Loucy (cell line): Measurements from ENCODE around the gene PRKCE.

Source experiments
- H2AFZ ChIP-seq: fragments of 200-600 bp; sonication (generic); 2 replicates; pipeline ENCODE4 v1.6.0; 2016; ENCODE audit warnings: antibody characterized with exemption, mild to moderate bottlenecking, low read length, moderate library complexity
- H3F3A ChIP-seq: fragments of 200-600 bp; 2 replicates; pipeline ENCODE4 v1.6.0; 2016; ENCODE audit warnings: antibody characterized with exemption, low read depth, mild to moderate bottlenecking
- H3K27me3 ChIP-seq: fragments of 200-600 bp; sonication (generic); 2 replicates; pipeline ENCODE4 v1.6.1; 2014; ENCODE audit warnings: low read length, mild to moderate bottlenecking; ENCODE audit not compliant: insufficient read depth, poor library complexity, severe bottlenecking
- H3K36me3 ChIP-seq: fragments of 200-600 bp; sonication (generic); 2 replicates; pipeline ENCODE4 v1.6.1; 2016; ENCODE audit warnings: low read length; ENCODE audit not compliant: insufficient read depth
- H3K4me1 ChIP-seq: fragments of 200-600 bp; sonication (generic); 2 replicates; pipeline ENCODE4 v1.5.1; 2014; ENCODE audit warnings: low read length, mild to moderate bottlenecking; ENCODE audit not compliant: insufficient read depth, poor library complexity, severe bottlenecking
- H3K4me2 ChIP-seq: fragments of 200-600 bp; sonication (generic); 2 replicates; pipeline ENCODE4 v1.6.0; 2014; ENCODE audit warnings: antibody characterized with exemption, low read length, low read depth, mild to moderate bottlenecking; ENCODE audit not compliant: poor library complexity, severe bottlenecking
- H3K4me3 ChIP-seq: fragments of 200-600 bp; sonication (generic); 2 replicates; pipeline ENCODE4 v1.5.1; 2014; ENCODE audit warnings: low read length, mild to moderate bottlenecking, mixed read lengths; ENCODE audit not compliant: poor library complexity, severe bottlenecking
- H3K79me2 ChIP-seq: fragments of 200-600 bp; sonication (generic); 2 replicates; pipeline ENCODE4 v1.6.1; 2014; ENCODE audit warnings: low read length; ENCODE audit not compliant: insufficient read depth
- H3K9ac ChIP-seq: fragments of 200-600 bp; sonication (generic); 2 replicates; pipeline ENCODE4 v1.6.0; 2014; ENCODE audit warnings: mild to moderate bottlenecking, low read depth, low read length, moderate library complexity; ENCODE audit not compliant: poor library complexity, severe bottlenecking
- H3K9me2 ChIP-seq: fragments of 200-600 bp; sonication (generic); replicated peaks from 2 replicates; pipeline ENCODE4 v1.6.1; 2016; ENCODE audit warnings: low read depth, low read length, mixed read lengths
- H3K9me3 ChIP-seq: fragments of 200-600 bp; sonication (generic); 2 replicates; pipeline ENCODE4 v1.6.1; 2014; ENCODE audit warnings: mild to moderate bottlenecking, antibody characterized with exemption, low read length, low read depth; ENCODE audit not compliant: insufficient read depth
- H4K20me1 ChIP-seq: fragments of 200-600 bp; sonication (generic); 2 replicates; pipeline ENCODE4 v1.6.0; 2014; ENCODE audit warnings: antibody characterized with exemption, low read length, mild to moderate bottlenecking; ENCODE audit not compliant: insufficient read depth, poor library complexity, severe bottlenecking
- CTCF ChIP-seq: fragments of 200-600 bp; sonication (generic); conservative IDR thresholded peaks from 2 replicates; pipeline ENCODE4 v1.5.1; 2014; ENCODE audit warnings: mild to moderate bottlenecking, antibody characterized with exemption, low read length
- EZH2phosphoT487 ChIP-seq: fragments of 200-600 bp; IDR thresholded peaks from 2 replicates; pipeline ENCODE4 v1.6.1; 2018; ENCODE audit warnings: antibody characterized with exemption, mild to moderate bottlenecking, moderate library complexity, borderline replicate concordance

Gene PRKCE

GRCh38 chr2:45750484-45750883 is 99.0 kb downstream of the PRKCE start:
- H3K9me2 ChIP-seq = no peaks in the 10 kb centered on the region
- TF ChIP-seq CTCF (no peak), EZH2phosphoT487 (no peak)
- H2AFZ ChIP-seq = no peak overlapping the region
- no peaks in the 10 kb centered on the region for H3F3A ChIP-seq
- peaks cover 49% of the 10 kb centered on the region for H3K79me2 ChIP-seq
- H3K4me3 ChIP-seq = no peak overlapping the region
- peaks cover 38% of the 10 kb centered on the region for H3K4me1 ChIP-seq
- H3K9ac ChIP-seq = no peak overlapping the region
- peaks cover 4% of the 10 kb centered on the region for H4K20me1 ChIP-seq
- H3K27me3 ChIP-seq = no peaks in the 10 kb centered on the region
- peaks cover 4% of the 10 kb centered on the region; the same call in 1 of the 2 replicates for H3K9me3 ChIP-seq
- no peaks in the 10 kb centered on the region for H3K36me3 ChIP-seq
- H3K4me2 ChIP-seq = no peak overlapping the region

- no peak overlapping the region for H3K4me2 ChIP-seq
- H2AFZ ChIP-seq = no peak overlapping the region
- no peak for TF ChIP-seq CTCF
- TF ChIP-seq EZH2phosphoT487 = no peak
- H4K20me1 ChIP-seq = peaks cover 4% of the 10 kb centered on the region
- no peaks in the 10 kb centered on the region for H3K27me3 ChIP-seq
- H3K36me3 ChIP-seq = no peaks in the 10 kb centered on the region
- no peaks in the 10 kb centered on the region for H3K9me3 ChIP-seq
- no peaks in the 10 kb centered on the region for H3F3A ChIP-seq
- H3K4me3 ChIP-seq = no peak overlapping the region
- H3K9ac ChIP-seq = no peak overlapping the region
- peaks cover 51% of the 10 kb centered on the region for H3K79me2 ChIP-seq
- H3K4me1 ChIP-seq = peaks cover 44% of the 10 kb centered on the region
- H3K9me2 ChIP-seq = no peaks in the 10 kb centered on the region
Observed at GRCh38 chr2:45753381-45753780, 101.9 kb downstream of the PRKCE start.

GRCh38 chr2:45754131-45755010 is 102.9 kb downstream of the PRKCE start:
- H3K4me1 ChIP-seq = peaks cover 43% of the 10 kb centered on the region
- H3K9ac ChIP-seq = no peak overlapping the region
- H3K4me3 ChIP-seq = no peak overlapping the region
- H3K4me2 ChIP-seq = no peak overlapping the region
- peaks cover 60% of the 10 kb centered on the region for H3K79me2 ChIP-seq
- TF ChIP-seq EZH2phosphoT487 (no peak), CTCF (no peak)
- H3K36me3 ChIP-seq = no peaks in the 10 kb centered on the region
- H4K20me1 ChIP-seq = peaks cover 2% of the 10 kb centered on the region
- H3K27me3 ChIP-seq = no peaks in the 10 kb centered on the region
- no peaks in the 10 kb centered on the region for H3K9me3 ChIP-seq
- no peaks in the 10 kb centered on the region for H3F3A ChIP-seq
- H2AFZ ChIP-seq = no peak overlapping the region
- no peaks in the 10 kb centered on the region for H3K9me2 ChIP-seq
